Left lobe of liver (tissue), 2 donors: ENCODE results near the gene LRCH3. TPM values are rescaled to one million over a fixed set of nuclear protein-coding genes. Genes with fewer than 3 reads are reported as not detected.

Source experiments
- ATAC-seq: fragments of 200-7000 bp; cut with Tn5 transposase; one replicate; pipeline ENCODE4 v1.9.1; 2020; ENCODE audit warnings: mild to moderate bottlenecking, moderate library complexity
- DNase-seq: peaks from one replicate; pipeline ENCODE4 v3.0.0-alpha.2; 2020; ENCODE audit warnings: low spot score
- total RNA-seq: library from RNA; stranded (reverse); gene quantifications from one replicate; pipeline ENCODE4 v1.2.1, GENCODE V29; 2021
- donor health status: DM: no; HTN: no; CAD: no; lungs with moderate emphysema.
- donor health status: DM: no; HTN: yes; CAD: no.

Gene LRCH3
- total RNA-seq, 1 donor from 2014 or later, result 19.2 TPM

DNA sequence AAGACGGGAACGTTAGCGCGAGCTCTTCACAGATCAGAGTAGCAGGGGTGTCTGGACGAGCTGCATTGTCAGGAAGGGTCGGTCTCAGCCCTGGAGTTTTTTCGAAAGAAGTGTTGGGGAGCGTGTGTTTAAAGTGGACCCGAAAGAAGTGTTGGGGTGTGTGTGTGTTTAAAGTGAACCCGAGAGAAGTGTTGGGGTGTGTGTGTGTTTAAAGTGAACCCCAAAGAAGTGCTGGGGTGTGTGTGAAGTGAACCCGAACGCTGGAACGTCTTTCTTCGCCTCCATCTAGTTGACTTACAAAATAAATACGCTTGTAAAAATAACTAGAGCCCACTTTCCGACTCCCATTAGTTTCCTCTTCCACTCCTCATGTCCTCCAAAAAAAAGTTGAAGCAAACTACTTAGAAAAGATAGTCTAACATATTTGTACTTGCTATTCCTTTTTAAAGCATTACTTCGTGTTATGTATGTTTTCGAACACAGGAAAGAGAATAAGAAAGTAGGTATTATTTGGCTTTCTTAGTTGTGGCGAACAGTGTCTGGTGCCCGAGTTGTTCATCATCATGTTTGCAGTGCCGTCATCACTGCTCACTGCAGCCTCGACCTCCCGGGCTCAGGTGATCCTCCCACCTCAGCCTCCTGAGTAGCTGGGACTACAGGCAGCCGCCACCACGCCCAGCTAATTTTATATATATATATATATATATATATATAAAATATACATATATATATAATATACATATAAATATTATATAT lies 1.0 kb downstream of the LRCH3 start:
- ATAC-seq (peak; percentile 37), DNase-seq (no peak)

GRCh38 chr3:197793247-197793646 lies 2.2 kb downstream of the LRCH3 start:
- DNase-seq (no peak), ATAC-seq (no peak)

DNA sequence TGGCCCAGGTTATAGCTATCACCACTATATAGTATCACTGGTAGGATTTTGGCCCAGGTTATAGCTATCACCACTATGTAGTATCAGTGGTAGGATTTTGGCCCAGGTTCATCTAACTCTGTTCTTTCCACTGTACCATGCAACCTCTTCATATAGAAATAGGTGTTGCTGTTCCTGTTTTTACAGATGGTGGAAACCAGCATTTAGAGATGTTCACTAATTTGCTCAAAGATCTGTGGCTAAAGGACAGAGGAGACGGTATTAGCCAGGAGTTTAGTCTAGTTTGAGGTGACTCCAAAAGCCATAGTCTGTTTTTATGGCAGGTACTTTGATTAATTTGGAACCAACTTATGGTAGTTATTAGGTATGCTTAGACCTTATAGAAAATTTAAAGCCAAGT lies 3.1 kb downstream of the LRCH3 start:
- ATAC-seq, result no peak
- no peak for DNase-seq

DNA sequence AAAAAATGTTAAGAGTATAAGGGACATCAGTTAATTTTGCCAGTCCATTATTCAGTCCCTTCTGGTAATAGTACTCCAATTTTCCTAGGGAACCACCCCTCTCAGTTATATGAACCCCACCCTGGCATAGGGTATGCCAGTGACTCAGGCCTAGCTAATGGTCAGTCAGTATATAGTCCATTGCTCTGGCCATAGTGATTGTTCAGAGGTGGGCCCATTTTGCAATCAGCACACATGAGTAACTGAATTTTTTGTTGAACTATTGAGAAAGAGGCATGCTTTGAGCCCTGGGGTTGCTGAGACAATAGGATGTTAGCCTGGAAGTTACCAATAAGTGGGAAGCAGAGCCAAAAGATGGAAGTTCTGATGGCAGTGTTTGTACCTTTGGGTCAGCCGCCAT lies 4.1 kb downstream of the LRCH3 start:
- ATAC-seq (peak; percentile 14), DNase-seq (no peak)

- no peak for DNase-seq
- no peak for ATAC-seq
These were observed 5.0 kb downstream of the LRCH3 start for GRCh38 chr3:197796087-197796486.

GRCh38 chr3:197798863-197799262 lies 7.8 kb downstream of the LRCH3 start:
- DNase-seq, result no peak
- no peak for ATAC-seq

GRCh38 chr3:197800379-197800778 lies 9.3 kb downstream of the LRCH3 start:
- DNase-seq (no peak), ATAC-seq (no peak)

GRCh38 chr3:197801891-197802778 lies 11.1 kb downstream of the LRCH3 start:
- DNase-seq, result no peak
- peak; percentile 66 for ATAC-seq

DNA sequence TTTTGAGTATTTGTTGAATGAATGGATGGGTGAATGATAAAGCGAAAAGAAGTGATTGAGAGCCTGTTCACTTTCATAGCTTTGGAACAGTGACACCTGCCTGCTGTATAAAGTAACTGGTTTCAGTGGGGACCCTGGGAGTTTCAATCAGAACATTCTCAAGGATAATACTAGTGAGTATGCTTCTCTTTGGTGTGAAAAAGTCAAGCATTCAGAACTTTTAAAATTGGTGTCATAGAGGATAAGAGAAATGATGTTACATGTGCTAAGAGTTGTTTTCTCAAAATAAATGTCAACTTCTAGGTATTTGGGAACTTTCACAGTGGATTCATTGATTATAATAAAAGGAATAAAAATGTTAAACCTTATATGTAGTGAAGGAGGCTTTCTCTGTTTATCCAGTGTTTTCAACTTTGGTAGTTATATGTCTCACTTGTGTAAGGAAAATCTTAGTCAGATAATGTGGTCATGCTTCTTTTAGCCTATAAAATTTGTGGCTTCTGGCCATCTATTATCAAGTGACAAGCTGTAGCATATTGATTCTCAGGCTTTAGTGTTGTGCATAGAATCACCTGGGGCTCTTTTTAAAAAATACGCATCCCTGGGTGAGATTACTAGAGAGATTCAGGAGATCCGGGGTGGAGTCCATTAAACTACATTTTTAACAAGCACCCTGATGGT lies 11.9 kb downstream of the LRCH3 start:
- DNase-seq, result no peak
- peak; percentile 51 for ATAC-seq

DNA sequence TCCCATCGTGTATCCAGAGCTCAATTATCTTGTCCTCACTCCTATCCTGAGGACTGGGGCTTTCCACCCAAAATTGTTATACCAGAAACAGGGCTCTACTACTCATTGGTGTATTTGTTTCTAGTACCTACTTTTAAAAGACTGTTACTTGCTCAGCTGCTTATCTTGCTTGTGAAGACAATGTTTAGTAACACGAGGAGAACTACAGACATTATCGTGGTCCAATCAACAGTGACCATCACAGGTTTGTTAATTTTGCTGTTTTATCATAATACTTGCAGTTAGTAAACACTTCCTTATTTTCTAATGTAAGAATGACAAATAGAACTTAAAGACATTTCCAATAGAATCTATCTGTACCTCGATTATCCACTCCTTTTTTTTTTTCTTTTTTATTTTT lies 13.5 kb downstream of the LRCH3 start:
- no peak for ATAC-seq

DNA sequence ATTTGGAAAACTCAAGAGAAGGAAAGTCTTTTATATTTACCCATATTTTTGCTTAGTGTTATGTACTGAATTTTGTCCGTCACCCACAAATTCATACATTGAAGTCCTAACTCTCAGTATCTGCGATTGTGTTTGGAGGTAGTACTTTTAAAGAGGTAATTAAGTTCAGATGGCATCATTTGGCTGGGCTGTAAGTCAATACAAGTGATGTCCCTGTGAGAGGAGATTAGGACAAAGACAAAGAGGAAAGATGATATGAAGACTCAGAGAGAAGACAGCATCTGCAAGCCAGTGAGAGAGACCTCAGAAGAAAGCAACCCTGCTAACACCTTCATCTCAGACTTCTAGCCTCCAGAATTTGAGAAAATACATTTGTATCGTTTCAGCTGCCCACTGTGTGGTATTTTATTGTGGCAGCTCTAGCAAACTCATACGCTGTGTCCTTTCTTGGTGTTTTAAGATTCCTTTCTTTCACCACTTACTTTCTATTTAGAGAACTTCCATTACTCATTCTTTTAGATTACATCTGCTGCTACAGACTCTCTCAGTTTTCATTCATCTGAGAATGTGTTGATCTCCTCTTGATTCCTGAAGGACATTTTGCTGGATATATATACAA lies 17.0 kb downstream of the LRCH3 start:
- DNase-seq, result no peak
- ATAC-seq, result no peak

More for the DNA sequence above, 13.5 kb downstream of the LRCH3 start:
- DNase-seq, result no peak

DNA sequence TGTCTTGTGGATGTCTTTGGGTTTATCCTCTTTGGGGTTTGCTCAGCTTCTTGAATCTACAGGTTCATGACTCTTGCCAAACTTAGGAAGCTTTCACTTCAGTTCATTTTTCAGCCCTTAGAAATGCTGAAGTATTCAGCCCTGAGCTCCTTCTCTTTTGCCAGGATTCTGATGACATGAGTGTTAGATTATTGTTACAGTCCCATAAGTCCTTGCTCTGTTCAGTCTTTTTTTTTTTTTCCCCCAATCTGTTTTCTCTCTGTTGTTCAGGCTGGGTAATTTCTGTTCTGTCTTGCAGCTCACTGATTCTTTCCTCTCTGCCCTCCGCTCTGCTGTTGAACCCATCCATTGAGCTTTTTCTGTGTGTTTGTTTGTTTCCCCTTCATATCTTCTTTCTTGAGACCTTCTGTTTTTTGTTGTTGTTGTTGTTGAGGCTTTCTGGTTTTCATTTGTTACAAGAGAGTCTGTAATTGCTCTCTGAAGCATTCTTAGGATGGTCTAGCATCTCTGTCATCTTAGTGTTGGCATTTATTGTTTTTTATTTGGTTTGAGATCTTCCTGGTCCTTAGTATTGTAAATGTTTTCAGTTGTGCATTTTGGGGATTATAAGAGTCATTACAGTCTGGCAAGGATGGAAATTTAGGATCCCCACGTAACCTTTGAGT lies 18.4 kb downstream of the LRCH3 start:
- no peak for ATAC-seq

GRCh38 chr3:197810901-197811300 lies 19.8 kb downstream of the LRCH3 start:
- no peak for DNase-seq
- no peak for ATAC-seq

More for the DNA sequence above, 18.4 kb downstream of the LRCH3 start:
- DNase-seq, result no peak

GRCh38 chr3:197811343-197811742 lies 20.3 kb downstream of the LRCH3 start:
- ATAC-seq (no peak), DNase-seq (no peak)

DNA sequence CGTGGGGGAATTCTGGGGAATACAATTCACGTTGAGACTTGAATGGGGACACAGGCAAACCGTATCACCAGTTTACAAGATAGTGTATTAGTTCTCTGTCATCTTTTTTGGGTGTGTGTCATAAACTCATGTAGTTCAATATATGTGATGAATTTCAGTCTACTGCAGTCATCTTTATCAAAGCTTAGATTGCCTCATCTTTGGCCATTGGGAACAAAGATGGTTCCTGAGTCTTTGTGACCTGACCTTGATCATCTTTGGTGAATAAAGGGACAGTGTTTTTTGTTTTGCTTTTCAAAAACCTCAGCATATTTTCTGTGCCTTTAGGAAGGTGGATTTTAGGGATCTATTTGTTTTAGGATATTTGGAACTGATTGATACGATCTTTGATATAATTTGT lies 23.3 kb downstream of the LRCH3 start:
- no peak for ATAC-seq
- no peak for DNase-seq

GRCh38 chr3:197820550-197821335 lies 29.7 kb downstream of the LRCH3 start:
- ATAC-seq, result peak; percentile 87

DNA sequence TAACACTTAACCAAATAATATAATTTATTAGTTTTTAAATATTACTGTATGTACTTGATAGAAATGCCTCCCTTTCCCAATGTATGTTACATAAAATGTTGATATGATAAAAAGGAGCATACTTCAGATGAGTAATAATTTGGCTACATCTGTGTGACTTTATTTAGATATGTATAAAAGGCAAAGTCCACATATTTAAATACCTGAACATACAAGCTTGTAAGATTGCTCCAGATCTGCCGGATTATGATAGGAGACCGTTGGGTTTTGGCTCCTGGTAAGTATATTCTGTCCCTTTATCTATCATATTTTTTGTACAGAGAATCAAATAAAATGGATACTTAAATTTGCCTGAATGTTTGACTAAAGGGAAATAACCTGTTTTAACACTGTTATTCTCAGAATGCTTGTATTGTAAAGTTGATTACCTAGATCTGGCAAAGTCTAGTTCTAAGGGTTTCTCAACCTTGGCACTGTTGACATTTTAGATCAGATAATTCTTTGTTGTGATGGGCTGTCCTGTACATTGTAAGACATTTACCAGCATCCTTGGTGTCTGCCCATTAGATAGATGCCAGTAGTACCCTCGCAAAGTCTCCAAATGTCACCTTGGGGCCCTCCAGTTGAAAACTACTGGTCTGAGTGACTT lies 38.5 kb downstream of the LRCH3 start:
- no peak for ATAC-seq
- DNase-seq, result no peak

More at GRCh38 chr3:197820550-197821335, 29.7 kb downstream of the LRCH3 start:
- DNase-seq, result peak; percentile 70

DNA sequence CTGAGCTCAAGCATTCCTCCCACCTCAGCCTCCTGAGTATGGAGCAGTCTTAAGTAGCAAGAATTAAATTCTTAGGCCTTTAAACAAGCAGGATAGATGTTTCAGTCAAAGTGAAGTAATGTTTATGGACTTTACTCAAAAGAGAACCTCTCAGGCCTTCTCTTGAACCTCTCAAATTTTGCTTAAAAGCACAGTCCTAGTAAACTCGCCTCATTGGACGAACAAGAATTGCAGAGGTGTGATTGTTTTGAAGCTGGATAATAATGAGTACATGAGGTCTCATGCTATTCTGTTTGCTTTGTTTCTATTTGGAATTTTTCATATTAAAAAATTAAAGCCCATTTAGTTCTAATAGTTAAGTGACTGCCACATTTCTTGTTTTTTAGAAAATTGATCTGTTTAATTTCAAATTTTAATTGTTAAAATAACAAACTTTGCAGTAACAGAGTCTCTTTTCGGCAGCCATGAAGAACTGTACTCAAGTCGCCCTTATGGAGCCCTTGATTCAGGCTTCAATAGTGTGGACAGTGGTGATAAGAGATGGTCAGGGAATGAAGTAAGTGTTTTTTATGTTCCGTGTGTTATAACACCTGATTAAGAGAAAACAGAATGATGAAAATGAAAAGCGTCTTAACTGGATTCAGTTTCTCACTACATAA lies 39.4 kb downstream of the LRCH3 start:
- no peak for ATAC-seq

GRCh38 chr3:197830967-197831313 lies 39.9 kb downstream of the LRCH3 start:
- ATAC-seq, result no peak

More for the DNA sequence above, 39.4 kb downstream of the LRCH3 start:
- no peak for DNase-seq

More at GRCh38 chr3:197830967-197831313, 39.9 kb downstream of the LRCH3 start:
- no peak for DNase-seq
